GM23248 (cell line): Measurements from ENCODE around the gene CD300H.

ENCODE experiments used
- EZH2 ChIP-seq: fragments of 200-600 bp; sonication (generic); IDR thresholded peaks from 2 replicates; pipeline ENCODE4 v1.6.1; 2018; ENCODE audit warnings: antibody characterized with exemption, mild to moderate bottlenecking; ENCODE audit not compliant: insufficient read depth, poor library complexity, severe bottlenecking
- EZH2phosphoT487 ChIP-seq: fragments of 200-600 bp; sonication (generic); IDR thresholded peaks from 2 replicates; pipeline ENCODE4 v1.6.1; 2018; ENCODE audit warnings: antibody characterized with exemption, moderate library complexity, mild to moderate bottlenecking, low read depth; ENCODE audit not compliant: insufficient read depth

DNA sequence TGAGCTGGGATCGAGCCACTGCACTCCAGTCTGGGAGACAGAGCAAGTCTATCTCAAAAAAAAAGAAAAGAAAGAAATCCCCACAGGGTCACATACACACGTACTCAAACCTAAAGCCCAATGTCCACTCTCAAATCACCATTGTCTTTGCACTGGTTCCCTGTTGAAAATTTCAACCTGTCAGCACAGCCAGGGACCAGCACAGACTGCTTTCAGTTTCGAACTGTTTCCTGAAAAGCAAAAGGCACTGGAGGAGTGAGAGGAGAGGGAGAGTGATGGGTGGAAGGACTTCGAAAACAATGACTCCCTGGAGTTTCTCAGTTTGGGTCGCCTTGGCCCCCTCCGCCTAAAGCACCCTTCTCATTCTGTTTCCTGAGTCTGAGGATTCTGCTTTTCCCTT is 12.4 kb downstream of the CD300H start:
- TF ChIP-seq EZH2 (no peak), EZH2phosphoT487 (no peak)
